Measurements from ENCODE around the gene STIM2. TPM values are rescaled to one million over a fixed set of nuclear protein-coding genes. Genes with fewer than 3 reads are reported as not detected.

Gene STIM2
- total RNA-seq, 1 experiment from 2014 or later = 23.9 TPM

GRCh38 chr4:26821031-26821430 is 39.6 kb upstream of the STIM2 start:
- in situ Hi-C loops (cut with HindIII; ENCODE audit: low pct_unique_long_range_greater_than_20kb, low sequenced_read_pairs) = no loop called here
- CTCF ChIA-PET = no interaction called here
- no TSS peak for BruUV-seq (replicated peaks)

GRCh38 chr4:26821677-26822503 is 38.8 kb upstream of the STIM2 start:
- ChIA-PET CTCF (no interaction called here), POLR2A (no interaction called here)
- no peaks in the 10 kb centered on the region for H3K27me3 ChIP-seq (ENCODE audit: control insufficient read depth, insufficient read depth, low read length)
- no peak for ATAC-seq
- TF ChIP-seq REST (IDR thresholded peaks at IDR 0.05; ENCODE audit: insufficient read depth in 1 of 2, low read depth in 2 of 2, low read length in 1 of 2) (no peak), CTCF (IDR thresholded peaks at IDR 0.05) (no peak), POLR2AphosphoS5 (IDR thresholded peaks at IDR 0.05; ENCODE audit: low read depth, low read length) (no peak), TCF7L2 (IDR thresholded peaks at IDR 0.05; ENCODE audit: low read depth, low read length) (no peak), SIN3A (IDR thresholded peaks at IDR 0.05; ENCODE audit: borderline replicate concordance, insufficient read depth, low read depth, low read length) (no peak)
- H3K36me3 ChIP-seq (ENCODE audit: control insufficient read depth, insufficient read depth, low read length) = no peaks in the 10 kb centered on the region
- no TSS peak for BruUV-seq (replicated peaks)
- in situ Hi-C loops (cut with HindIII; ENCODE audit: low pct_unique_long_range_greater_than_20kb, low sequenced_read_pairs) = no loop called here
- intact Hi-C loops (cut with micrococcal nuclease; ENCODE audit: unreplicated experiment) = no loop called here
- H3K27ac ChIP-seq (ENCODE audit: low read length) = no peak overlapping the region
- H3K4me3 ChIP-seq (ENCODE audit: low read depth in 2 of 2, low read length in 2 of 2) = no peak overlapping the region
- no peaks in the 10 kb centered on the region for H3K4me1 ChIP-seq (ENCODE audit: control insufficient read depth, insufficient read depth, low read length)
- no peaks in the 10 kb centered on the region for H3K9me3 ChIP-seq (ENCODE audit: control insufficient read depth, insufficient read depth, low read depth, low read length)
- DNase-seq (ENCODE audit: low read depth, low spot score) = no peak

More at GRCh38 chr4:26821031-26821430, 39.6 kb upstream of the STIM2 start:
- no peaks in the 10 kb centered on the region for H3K9me3 ChIP-seq (ENCODE audit: control insufficient read depth, insufficient read depth, low read depth, low read length)
- H3K4me1 ChIP-seq (ENCODE audit: control insufficient read depth, insufficient read depth, low read length) = no peaks in the 10 kb centered on the region
- TF ChIP-seq CTCF (IDR thresholded peaks at IDR 0.05) (no peak), REST (IDR thresholded peaks at IDR 0.05; ENCODE audit: insufficient read depth in 1 of 2, low read depth in 2 of 2, low read length in 1 of 2) (no peak), TCF7L2 (IDR thresholded peaks at IDR 0.05; ENCODE audit: low read depth, low read length) (no peak), SIN3A (IDR thresholded peaks at IDR 0.05; ENCODE audit: borderline replicate concordance, insufficient read depth, low read depth, low read length) (no peak), POLR2AphosphoS5 (IDR thresholded peaks at IDR 0.05; ENCODE audit: low read depth, low read length) (no peak)
- DNase-seq (ENCODE audit: low read depth, low spot score) (no peak), ATAC-seq (no peak)
- no peaks in the 10 kb centered on the region for H3K27me3 ChIP-seq (ENCODE audit: control insufficient read depth, insufficient read depth, low read length)
- no peak overlapping the region for H3K4me3 ChIP-seq (ENCODE audit: low read depth in 2 of 2, low read length in 2 of 2)
- no peak overlapping the region for H3K27ac ChIP-seq (ENCODE audit: low read length)
- H3K36me3 ChIP-seq (ENCODE audit: control insufficient read depth, insufficient read depth, low read length) = no peaks in the 10 kb centered on the region
- POLR2A ChIA-PET = no interaction called here
- intact Hi-C loops (cut with micrococcal nuclease; ENCODE audit: unreplicated experiment) = no loop called here

Measured in Panc1 (cell line).